Epithelial cell of esophagus (primary cell): ENCODE measurements around the gene CILP2.

Source experiments
- DNase-seq: peaks from one replicate; pipeline ENCODE4 v3.0.0; 2010; ENCODE audit warnings: low read depth
- H3K4me3 ChIP-seq: 2 replicates; pipeline ENCODE4 v1.5.1; 2011; ENCODE audit warnings: mild to moderate bottlenecking, low read length, control low read depth
- CTCF ChIP-seq: IDR thresholded peaks from 2 replicates; pipeline ENCODE4 v1.5.1; 2011; ENCODE audit warnings: low read depth, mild to moderate bottlenecking, low read length, control low read depth, inconsistent platforms; ENCODE audit not compliant: insufficient read depth; ENCODE audit errors: missing control alignments

CILP2 gene

GRCh38 chr19:19526581-19527370 lies 11.3 kb upstream of the CILP2 start:
- DNase-seq: no peak
- H3K4me3 ChIP-seq: no peak overlapping the region
- no peak for TF ChIP-seq CTCF

- H3K4me3 ChIP-seq: no peak overlapping the region
- no peak for DNase-seq
- no peak for TF ChIP-seq CTCF
Measured at GRCh38 chr19:19527371-19527656, 10.8 kb upstream of the CILP2 start.

- TF ChIP-seq CTCF: no peak
- DNase-seq: no peak
- H3K4me3 ChIP-seq: no peak overlapping the region
Measured at GRCh38 chr19:19527674-19528625, 10.1 kb upstream of the CILP2 start.

GRCh38 chr19:19528721-19529490 lies 9.2 kb upstream of the CILP2 start, which contains the start of gene YJEFN3:
YJEFN3 (plus strand) TSS chr19:19528911; CDS start chr19:19528933, 22 bp downstream.
- no peak for DNase-seq
- H3K4me3 ChIP-seq: no peak within 1 kb of the TSS
- TF ChIP-seq CTCF: no peak

GRCh38 chr19:19529783-19530422 lies 8.2 kb upstream of the CILP2 start:
- no peak for DNase-seq
- TF ChIP-seq CTCF: no peak
- no peak overlapping the region for H3K4me3 ChIP-seq

GRCh38 chr19:19530423-19530804 lies 7.7 kb upstream of the CILP2 start:
- DNase-seq: no peak
- TF ChIP-seq CTCF: no peak
- H3K4me3 ChIP-seq: no peak overlapping the region
